Left lobe of liver (tissue), 2 donors: ENCODE results near the gene CASK. TPM values are rescaled to one million over a fixed set of nuclear protein-coding genes. Genes with fewer than 3 reads are reported as not detected.
"Not testable (repeated sequence)": the region's sequence is repeated elsewhere in the genome, so short reads cannot be mapped to it uniquely, and the experiment has no call there.

Experiments
- ATAC-seq: fragments of 200-7000 bp; cut with Tn5 transposase; one replicate; pipeline ENCODE4 v1.9.1; 2020; ENCODE audit warnings: mild to moderate bottlenecking, moderate library complexity
- DNase-seq: peaks from one replicate; pipeline ENCODE4 v3.0.0-alpha.2; 2020; ENCODE audit warnings: low spot score
- total RNA-seq: library from RNA; stranded (reverse); gene quantifications from one replicate; pipeline ENCODE4 v1.2.1, GENCODE V29; 2021
- donor health status: DM: no; HTN: no; CAD: no; lungs with moderate emphysema.
- donor health status: DM: no; HTN: yes; CAD: no.

The CASK gene
- total RNA-seq, 1 donor from 2014 or later = 13.8 TPM

- ATAC-seq = no peak
- DNase-seq = no peak
Observed at GRCh38 chrX:41522671-41523070, 400.7 kb downstream of the CASK start.

DNA sequence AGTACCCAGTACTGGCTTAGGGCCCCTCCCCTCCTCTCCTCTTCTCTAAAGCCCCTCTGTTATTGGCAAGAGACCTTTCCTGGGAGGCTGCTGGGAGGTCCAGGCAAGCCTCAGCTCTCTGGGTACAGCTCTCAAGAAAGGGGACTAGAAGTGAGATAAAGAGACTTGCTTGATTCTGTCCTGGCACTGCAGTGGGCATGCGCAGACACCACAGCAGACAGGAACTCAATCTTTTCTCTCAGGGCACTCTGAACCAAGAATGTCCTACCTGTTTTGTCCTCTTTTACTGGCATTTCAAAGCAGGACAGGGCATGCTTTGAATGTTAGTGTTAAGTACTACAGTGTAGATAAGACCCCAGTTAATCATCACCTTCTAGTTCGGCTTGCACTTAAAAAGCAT, 401.3 kb downstream of the CASK start:
- DNase-seq (no peak), ATAC-seq (no peak)

GRCh38 chrX:41519468-41519867, 403.9 kb downstream of the CASK start:
- ATAC-seq = no peak
- no peak for DNase-seq

DNA sequence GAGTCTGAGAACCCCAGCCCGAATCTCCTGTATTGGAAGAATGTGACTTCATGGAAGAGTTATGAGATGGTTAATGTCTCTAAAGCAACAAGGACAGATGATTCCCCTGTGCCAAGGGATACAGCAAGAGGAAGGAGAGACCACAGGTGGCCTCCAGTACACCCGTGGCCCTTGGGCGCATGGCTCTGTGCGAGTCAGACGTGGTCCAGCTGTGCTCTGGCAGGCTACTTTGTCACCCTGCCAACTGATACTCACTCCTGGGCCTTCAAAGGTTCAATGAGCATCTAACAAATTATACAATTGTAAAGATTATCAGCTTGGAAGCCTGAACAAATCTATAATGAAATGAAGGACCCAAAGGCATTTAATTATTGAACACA, 404.5 kb downstream of the CASK start:
- ATAC-seq = no peak
- DNase-seq = no peak

GRCh38 chrX:41518127-41518840, 405.1 kb downstream of the CASK start:
- ATAC-seq = no peak
- no peak for DNase-seq

GRCh38 chrX:41516999-41517765, 406.2 kb downstream of the CASK start:
- no peak for ATAC-seq
- DNase-seq = no peak

- ATAC-seq = no peak
- DNase-seq = no peak
Observed at GRCh38 chrX:41516456-41516855, 406.9 kb downstream of the CASK start.

DNA sequence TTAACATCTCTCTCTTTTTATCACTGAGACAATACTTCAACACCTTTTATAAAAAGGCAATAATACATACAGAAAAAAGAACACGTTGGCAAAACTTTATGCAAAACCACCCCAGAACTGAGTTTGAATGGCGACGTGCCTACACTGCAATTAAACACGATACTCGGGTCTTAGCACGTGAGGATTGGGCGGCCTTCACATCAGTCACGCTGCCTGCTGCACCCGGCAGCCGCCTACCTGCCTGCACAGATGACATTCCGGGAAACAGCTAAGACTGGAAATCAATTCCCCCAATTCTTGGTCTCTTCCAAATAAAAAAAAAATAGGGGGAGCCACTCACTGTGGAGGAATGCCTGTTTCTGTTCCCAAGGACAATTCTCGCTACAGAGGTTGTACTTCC, 408.0 kb downstream of the CASK start:
- ATAC-seq = no peak
- no peak for DNase-seq

DNA sequence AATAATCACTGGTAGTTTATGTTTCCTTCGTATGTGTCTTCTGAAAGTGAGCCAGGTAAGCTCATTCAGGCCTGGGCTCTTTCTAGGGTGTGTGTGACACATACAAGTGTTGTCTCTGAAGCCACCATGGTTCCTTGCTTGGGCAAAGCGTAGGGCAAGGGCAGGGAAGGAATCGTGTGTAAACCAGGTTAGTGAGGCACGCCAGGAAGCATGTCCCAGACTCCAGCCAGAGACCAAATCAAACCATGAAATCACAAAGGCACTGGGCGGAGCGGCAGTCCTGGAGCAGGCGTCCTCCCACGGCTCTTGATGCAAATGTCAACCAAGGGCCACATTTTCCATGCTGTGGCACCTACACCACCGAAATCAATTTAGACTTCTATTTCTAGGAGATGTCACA, 409.2 kb downstream of the CASK start:
- ATAC-seq (no peak), DNase-seq (no peak)

GRCh38 chrX:41512853-41513252, 410.5 kb downstream of the CASK start:
- ATAC-seq, DNase-seq: not testable (repeated sequence)

DNA sequence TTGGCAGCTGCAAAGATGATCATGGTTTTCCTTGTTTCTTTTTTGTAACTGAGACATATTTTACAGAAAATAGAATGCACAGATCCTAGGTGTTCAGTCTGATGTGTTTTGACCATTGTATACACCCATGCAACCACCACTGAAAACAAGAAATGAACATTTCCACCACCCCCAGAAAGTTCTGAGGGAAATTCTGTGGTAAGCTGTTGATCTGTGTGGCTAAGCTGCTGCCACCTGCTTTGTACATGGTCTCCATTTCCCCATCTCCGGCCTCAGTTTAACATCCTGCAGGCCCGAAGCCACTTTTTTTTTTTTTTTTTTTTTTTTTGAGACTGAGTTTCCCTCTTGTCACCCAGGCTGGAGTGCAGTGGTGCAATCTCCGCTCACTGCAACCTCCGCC, 411.0 kb downstream of the CASK start:
- ATAC-seq (no peak), DNase-seq (no peak)

GRCh38 chrX:41507919-41508318, 415.4 kb downstream of the CASK start:
- ATAC-seq = no peak
- no peak for DNase-seq

- DNase-seq (no peak), ATAC-seq (no peak)
Observed at GRCh38 chrX:41502004-41502403, 421.4 kb downstream of the CASK start.

DNA sequence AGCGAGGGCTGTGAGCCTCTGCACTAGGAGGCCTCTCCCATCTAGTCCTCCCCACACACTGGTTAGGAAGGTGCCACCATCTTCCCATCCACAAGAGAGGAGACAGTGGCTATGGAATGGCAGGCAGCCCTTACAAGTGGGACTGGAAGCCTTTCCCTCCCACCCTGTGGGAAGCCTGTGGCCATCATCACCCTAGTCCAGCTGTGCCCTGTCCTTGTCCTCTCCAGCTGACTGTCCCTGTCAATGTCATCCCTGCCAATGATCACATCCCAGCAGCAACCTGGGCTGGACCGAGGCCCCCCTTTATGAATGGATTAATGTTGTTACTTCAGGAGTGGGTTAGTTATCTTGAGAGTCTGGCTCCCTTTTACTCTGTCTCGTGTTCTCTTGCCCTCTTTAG, 423.4 kb downstream of the CASK start:
- no peak for DNase-seq
- ATAC-seq = no peak

GRCh38 chrX:41499195-41499594, 424.2 kb downstream of the CASK start:
- DNase-seq = no peak
- ATAC-seq = no peak

DNA sequence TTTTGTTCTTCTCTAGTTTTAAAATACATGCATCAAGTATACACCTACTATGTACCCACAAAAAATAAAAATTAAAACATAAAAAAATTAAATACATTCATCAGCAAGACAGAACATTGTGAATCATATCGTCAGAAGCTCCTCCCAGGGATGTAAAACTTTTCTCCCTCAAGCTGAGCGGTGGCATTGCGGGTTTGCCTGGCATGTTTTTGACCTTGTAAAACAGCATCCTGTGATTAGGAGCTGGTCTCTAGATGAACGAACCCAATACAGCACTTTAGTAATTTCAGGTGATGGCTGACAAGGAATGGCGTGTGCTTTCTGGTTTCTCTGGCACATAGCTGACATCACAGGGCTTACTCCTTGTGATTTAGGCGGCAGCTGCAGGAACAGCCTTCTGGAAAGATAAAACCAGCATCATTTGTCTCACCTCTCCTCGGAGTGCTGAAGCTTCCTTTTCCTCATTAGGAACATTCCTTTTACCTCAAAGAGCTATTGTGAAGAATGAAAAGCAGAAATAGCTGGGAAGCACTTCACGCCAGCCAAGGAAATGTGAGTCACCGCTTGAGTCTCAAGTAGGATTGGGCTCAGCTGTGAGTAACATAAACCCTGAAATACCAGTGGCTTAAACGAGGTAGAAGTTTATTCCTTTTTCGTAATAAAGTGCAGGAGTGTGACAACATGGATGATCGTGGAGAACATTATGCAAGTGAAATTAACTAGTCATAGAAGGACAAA, 431.9 kb downstream of the CASK start:
- DNase-seq = no peak
- no peak for ATAC-seq

DNA sequence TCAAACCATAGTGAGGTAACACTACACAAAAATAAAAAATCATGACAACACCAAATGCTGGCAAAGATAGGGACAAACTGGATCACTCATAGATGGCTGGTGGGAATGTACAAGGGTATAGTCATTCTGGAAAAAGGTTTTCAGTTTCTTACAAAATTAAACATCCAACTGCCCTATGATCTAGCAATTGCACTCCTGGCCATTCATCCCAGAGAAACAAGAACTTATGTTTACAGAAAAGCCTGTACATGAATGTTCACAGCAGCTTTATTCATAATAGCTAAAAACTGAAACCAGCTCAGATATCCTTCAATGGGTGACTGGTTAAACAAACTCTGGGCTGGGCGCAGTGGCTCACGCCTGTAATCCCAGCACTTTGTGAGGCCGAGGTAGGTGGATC, 432.9 kb downstream of the CASK start:
- no peak for DNase-seq
- no peak for ATAC-seq

GRCh38 chrX:41482154-41482850, 441.1 kb downstream of the CASK start:
- DNase-seq (no peak), ATAC-seq (peak; percentile 34)

DNA sequence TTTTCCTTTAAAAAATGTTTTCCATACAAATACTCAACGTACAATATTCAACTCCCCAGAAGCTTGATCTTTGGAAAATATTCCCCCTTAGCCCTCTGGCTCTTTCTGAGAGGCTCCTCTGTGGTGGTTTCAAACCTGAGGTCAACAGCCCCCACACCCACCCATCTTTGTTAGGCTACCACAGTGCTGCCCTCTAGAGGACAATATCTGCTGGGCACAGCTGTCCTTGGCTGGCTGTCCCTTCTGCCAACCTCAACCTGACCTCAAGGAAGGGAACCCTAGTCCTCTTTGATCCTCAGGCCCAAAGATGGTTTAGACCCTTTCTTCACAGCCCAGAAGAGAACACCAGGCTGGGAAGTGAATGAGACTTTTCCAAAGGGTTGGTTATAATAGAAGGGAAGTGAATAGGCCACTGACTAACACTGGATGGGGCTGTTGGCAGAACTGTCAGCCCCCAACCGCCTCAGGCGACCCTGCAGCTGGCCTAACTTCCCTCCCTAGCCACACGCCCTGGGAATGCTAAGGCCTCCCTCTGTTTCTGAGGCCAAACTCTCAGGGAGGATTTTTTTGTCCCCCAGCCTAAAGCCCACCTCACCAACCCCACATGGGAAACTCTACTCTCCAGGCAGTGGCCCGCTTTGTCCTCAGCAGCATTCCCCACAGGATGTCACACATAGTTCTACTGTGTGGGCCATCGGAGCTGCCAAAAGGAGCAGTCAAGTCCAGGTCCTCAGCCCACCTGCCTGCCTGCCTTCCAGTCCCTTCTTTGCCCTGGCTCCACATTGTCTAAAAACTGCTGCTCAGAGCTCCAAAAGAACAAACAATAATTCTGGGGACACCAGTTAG, 441.9 kb downstream of the CASK start:
- ATAC-seq = peak; percentile 67
- DNase-seq = no peak

DNA sequence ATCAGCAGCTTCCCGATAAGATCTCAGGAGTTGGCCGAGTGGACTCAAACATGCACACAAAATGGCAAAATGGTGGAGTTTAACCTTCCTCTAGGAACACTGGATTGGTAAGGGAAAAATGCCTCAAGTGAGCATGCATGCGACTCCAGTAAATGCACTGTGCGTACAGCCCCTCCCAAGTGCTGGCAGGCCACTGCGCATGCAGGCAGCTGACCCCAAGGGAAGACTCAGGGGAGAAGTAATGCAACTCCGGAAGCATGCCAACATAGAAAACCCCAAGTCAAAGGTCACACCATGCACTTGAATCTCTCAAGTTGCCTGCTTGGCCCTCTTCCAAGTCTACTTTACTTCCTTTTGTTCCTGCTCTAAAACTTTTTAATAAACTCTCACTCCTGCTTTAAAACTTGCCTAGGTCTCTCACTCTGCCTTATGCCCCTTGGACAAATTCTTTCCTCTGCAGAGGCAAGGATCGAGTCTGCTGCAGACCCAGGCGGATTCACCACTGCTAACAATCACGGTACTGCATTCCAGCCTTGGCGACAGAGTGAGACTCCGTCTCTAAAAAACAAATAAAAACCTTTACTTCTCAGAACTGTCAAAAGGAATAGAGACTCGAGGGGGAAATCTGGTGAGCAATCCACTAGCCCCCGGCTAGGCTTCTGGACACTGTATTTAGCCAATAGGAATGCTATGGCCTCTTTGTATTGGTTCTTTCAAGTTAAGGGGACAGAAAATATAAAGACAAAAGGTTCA, 442.7 kb downstream of the CASK start:
- DNase-seq (no peak), ATAC-seq (no peak)
